ENCODE results near the gene ALDH3A2.

DNA sequence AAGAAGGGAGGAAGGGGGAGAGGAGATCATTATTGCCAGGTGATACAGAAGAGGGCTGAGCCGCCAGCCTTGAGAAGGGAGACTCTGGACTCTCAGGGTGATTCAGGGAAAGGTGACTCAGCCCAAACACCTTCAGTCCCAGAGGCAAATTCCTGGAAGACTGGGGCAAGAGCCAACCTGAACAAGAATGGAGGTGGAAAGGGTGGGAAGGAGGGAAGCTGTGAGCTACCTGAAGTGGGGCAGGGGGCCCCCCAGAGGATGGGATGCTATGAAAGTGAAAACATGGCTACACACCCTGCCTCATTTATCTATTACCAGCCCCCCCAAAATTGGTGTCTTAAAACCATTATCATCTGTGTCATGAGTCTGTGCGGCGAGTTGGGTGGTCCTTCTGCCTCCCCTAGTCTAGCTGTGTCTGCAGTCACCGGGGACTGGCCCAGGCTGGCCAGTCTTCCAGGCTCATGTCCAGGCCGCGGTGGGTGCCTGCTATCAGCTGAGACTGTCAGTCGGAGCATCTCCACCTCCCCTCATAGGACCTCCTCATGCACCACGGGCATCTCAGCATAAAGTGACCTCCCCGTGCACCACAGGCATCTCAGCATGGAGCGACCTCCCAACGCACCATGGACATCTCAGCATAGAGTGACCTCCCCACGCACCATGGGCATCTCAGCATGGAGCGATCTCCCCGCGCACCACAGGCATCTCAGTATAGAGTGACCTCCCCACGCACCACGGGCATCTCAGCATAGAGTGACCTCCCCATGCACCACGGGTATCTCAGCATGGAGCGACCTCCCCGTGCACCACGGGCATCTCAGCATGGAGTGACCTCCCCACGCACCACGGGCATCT lies 71.0 kb downstream of the ALDH3A2 start:
- TF ChIP-seq CTCF (conservative IDR thresholded peaks at IDR 0.05), result no peak
- TF ChIP-seq EZH2 (IDR thresholded peaks at IDR 0.05; ENCODE audit: low read depth), result no peak
